Measurements from ENCODE around the gene FHIT. TPM values are rescaled to one million over a fixed set of nuclear protein-coding genes. Genes with fewer than 3 reads are reported as not detected.
A peak's percentile ranks its signal among the peaks of the same experiment; 100 is the strongest.

The FHIT gene
- total RNA-seq, 1 donor from 2014 or later = 22.6 TPM

DNA sequence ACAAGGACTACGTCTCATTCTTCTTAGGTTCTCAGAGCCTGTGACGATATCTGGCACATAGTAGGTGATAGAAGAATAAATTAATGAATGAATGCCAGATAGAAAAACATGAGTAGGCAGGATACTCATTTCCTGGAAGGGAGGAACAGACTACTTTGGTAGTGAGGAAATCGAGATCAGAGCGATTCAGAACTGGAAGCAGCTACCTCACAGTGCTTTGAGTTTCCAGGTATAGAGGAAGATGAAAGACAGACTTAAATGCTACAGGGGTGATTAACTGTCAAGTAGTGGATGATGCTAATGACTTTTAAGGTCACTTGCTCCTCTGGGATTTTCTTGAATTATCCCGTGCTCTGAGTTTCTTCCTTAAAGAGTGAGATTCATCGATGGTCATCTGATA is 1249.9 kb downstream of the FHIT start:
- peaks cover 15% of the 10 kb centered on the region for H3K9me3 Mint-ChIP-seq
- peaks cover 38% of the 10 kb centered on the region for H3K36me3 Mint-ChIP-seq (ENCODE audit: low read depth)
- peaks cover 54% of the 10 kb centered on the region for H3K4me1 Mint-ChIP-seq (ENCODE audit: low read depth)
- no peak overlapping the region for H3K27ac Mint-ChIP-seq
- no peak overlapping the region for H3K4me3 Mint-ChIP-seq
- H3K27me3 Mint-ChIP-seq (ENCODE audit: insufficient read depth) = no peaks in the 10 kb centered on the region
- no peak for DNase-seq (ENCODE audit: low spot score)
- intact Hi-C loops (cut with micrococcal nuclease) = no loop called here

- intact Hi-C loops (cut with micrococcal nuclease) = no loop called here
- DNase-seq (ENCODE audit: low spot score) = no peak
- Mint-ChIP-seq H3K9me3 (peaks cover 15% of the 10 kb centered on the region), H3K27ac (no peak overlapping the region), H3K27me3 (ENCODE audit: insufficient read depth) (no peaks in the 10 kb centered on the region), H3K4me3 (no peak overlapping the region), H3K4me1 (ENCODE audit: low read depth) (peaks cover 56% of the 10 kb centered on the region), H3K36me3 (ENCODE audit: low read depth) (peaks cover 38% of the 10 kb centered on the region)
Measured at GRCh38 chr3:60000311-60001105, 1250.7 kb downstream of the FHIT start.

GRCh38 chr3:59998058-59998457 is 1253.2 kb downstream of the FHIT start:
- Mint-ChIP-seq H3K27ac (no peak overlapping the region), H3K9me3 (peaks cover 9% of the 10 kb centered on the region), H3K36me3 (ENCODE audit: low read depth) (peaks cover 43% of the 10 kb centered on the region), H3K4me1 (ENCODE audit: low read depth) (peaks cover 58% of the 10 kb centered on the region), H3K27me3 (ENCODE audit: insufficient read depth) (no peaks in the 10 kb centered on the region), H3K4me3 (no peak overlapping the region)
- intact Hi-C loops (cut with micrococcal nuclease) = no loop called here
- no peak for DNase-seq (ENCODE audit: low spot score)

DNA sequence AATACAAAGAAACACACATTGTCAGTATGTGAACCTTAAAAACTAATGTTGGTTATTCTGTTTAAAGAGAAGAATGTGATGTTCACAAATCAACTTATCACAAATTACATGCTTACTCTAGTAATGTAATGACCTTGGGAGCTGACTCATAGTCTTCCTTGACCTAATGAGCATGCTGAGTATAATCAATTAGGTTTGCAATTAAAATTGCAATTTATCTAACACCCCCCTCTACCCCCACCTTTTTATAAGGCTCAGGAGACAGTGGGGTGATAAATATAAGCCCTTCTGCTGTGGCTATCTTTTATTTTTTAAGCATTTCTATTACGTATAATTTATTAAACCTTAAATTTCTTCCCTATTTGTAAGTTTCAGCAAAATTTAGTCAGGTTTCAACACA is 1253.7 kb downstream of the FHIT start:
- intact Hi-C loops (cut with micrococcal nuclease) = no loop called here
- peaks cover 63% of the 10 kb centered on the region for H3K4me1 Mint-ChIP-seq (ENCODE audit: low read depth)
- H3K4me3 Mint-ChIP-seq = no peak overlapping the region
- H3K27ac Mint-ChIP-seq = no peak overlapping the region
- H3K9me3 Mint-ChIP-seq = peaks cover 9% of the 10 kb centered on the region
- no peak for DNase-seq (ENCODE audit: low spot score)
- no peaks in the 10 kb centered on the region for H3K27me3 Mint-ChIP-seq (ENCODE audit: insufficient read depth)
- peaks cover 47% of the 10 kb centered on the region for H3K36me3 Mint-ChIP-seq (ENCODE audit: low read depth)

DNA sequence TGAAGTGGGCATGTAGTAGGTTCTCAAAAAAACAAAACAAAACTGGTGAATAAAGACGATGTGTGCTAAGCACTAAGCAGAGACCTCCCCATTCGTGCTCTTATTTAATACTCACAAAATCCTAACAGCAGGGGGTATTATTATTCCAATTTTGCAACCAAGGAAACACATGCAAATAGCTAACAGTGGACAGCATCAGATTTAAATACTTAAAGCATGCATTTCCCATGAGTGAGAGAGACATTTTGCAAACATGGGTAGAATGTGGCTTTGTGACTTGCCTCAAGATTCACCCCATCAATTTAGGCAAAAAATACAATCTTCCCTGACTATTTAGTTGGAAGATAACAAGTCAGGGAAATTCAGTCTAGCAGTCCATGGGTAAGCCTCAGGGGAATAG is 1255.2 kb downstream of the FHIT start:
- no peaks in the 10 kb centered on the region for H3K9me3 Mint-ChIP-seq
- peaks cover 50% of the 10 kb centered on the region for H3K36me3 Mint-ChIP-seq (ENCODE audit: low read depth)
- no peaks in the 10 kb centered on the region for H3K27me3 Mint-ChIP-seq (ENCODE audit: insufficient read depth)
- no peak for DNase-seq (ENCODE audit: low spot score)
- peak overlapping the region; percentile 7 for H3K4me3 Mint-ChIP-seq
- no peak overlapping the region for H3K27ac Mint-ChIP-seq
- peaks cover 61% of the 10 kb centered on the region for H3K4me1 Mint-ChIP-seq (ENCODE audit: low read depth)
- intact Hi-C loops (cut with micrococcal nuclease) = no loop called here

DNA sequence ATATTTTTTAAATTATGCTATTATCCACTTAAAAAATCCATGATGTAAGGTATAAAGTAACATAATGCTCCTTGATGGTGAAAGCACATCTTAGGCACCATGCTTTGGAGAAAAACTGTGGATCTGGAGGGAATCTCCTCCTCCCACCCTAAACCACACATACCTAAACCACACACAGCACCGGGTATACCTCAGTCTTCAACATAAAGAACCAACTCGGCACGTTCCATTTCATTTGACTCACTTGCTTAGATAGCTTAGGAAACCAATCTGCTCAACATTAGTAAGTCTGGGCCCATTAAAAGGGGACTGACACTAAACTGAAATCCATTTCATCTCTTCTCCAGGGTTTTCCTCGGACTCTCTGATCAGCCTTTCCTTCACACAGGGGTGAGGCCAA is 1255.7 kb downstream of the FHIT start:
- Mint-ChIP-seq H3K9me3 (no peaks in the 10 kb centered on the region), H3K36me3 (ENCODE audit: low read depth) (peaks cover 49% of the 10 kb centered on the region), H3K4me1 (ENCODE audit: low read depth) (peaks cover 56% of the 10 kb centered on the region), H3K4me3 (no peak overlapping the region), H3K27ac (peak overlapping the region; percentile 36), H3K27me3 (ENCODE audit: insufficient read depth) (no peaks in the 10 kb centered on the region)
- no peak for DNase-seq (ENCODE audit: low spot score)
- intact Hi-C loops (cut with micrococcal nuclease) = loop anchor here (1.0 to 2.0 kb wide), 2 partner anchors 15 to 22 kb away; no protein-coding TSS in a partner anchor

- Mint-ChIP-seq H3K27ac (no peak overlapping the region), H3K9me3 (no peaks in the 10 kb centered on the region), H3K4me3 (no peak overlapping the region), H3K4me1 (ENCODE audit: low read depth) (peaks cover 54% of the 10 kb centered on the region), H3K36me3 (ENCODE audit: low read depth) (peaks cover 47% of the 10 kb centered on the region), H3K27me3 (ENCODE audit: insufficient read depth) (no peaks in the 10 kb centered on the region)
- DNase-seq (ENCODE audit: low spot score) = no peak
- intact Hi-C loops (cut with micrococcal nuclease) = loop anchor here (1.0 to 2.0 kb wide), 2 partner anchors 16 to 22 kb away; no protein-coding TSS in a partner anchor
Measured at GRCh38 chr3:59994732-59995304, 1256.4 kb downstream of the FHIT start.

DNA sequence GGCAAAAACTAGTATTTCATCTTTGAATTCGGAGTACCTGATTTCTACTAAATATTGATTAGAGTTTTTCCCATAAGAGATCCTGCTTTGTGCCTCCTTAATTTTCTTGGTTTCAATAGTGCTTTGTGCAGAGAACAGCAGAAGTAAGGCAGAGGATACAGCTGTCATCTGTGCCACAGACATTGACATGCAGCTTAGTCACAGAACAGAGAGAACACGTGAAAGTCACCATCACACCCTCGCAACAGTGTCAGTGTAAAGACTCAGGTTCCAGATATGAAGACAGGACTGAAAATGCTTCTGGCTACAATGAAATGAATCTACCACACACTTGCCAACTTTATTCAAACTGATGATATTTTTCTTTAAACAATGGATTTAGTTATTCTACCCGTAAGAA is 1258.7 kb downstream of the FHIT start:
- DNase-seq (ENCODE audit: low spot score) = no peak
- intact Hi-C loops (cut with micrococcal nuclease) = no loop called here
- peaks cover 66% of the 10 kb centered on the region for H3K4me1 Mint-ChIP-seq (ENCODE audit: low read depth)
- no peaks in the 10 kb centered on the region for H3K9me3 Mint-ChIP-seq
- peaks cover 43% of the 10 kb centered on the region for H3K36me3 Mint-ChIP-seq (ENCODE audit: low read depth)
- peak overlapping the region; percentile 25 for H3K27ac Mint-ChIP-seq
- no peaks in the 10 kb centered on the region for H3K27me3 Mint-ChIP-seq (ENCODE audit: insufficient read depth)
- no peak overlapping the region for H3K4me3 Mint-ChIP-seq

DNA sequence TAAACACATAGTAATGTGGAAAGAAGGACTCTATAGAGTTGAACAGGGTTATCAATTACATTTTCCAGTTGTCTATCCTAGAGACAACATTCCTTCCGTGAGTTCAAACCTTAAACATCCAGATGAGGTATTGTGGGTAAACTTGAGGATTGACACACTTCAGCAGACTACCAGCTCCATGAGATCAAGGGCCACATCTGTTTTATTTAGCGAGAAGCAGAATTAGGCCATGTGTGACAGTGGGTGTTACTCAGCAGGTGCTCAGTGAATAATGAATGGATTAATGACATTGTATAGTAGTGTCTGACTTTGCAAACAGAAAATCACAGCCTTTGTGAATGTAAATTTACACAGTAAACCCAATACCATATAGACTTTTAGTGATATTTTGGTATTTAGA is 1260.3 kb downstream of the FHIT start:
- no peak overlapping the region for H3K4me3 Mint-ChIP-seq
- no peaks in the 10 kb centered on the region for H3K9me3 Mint-ChIP-seq
- DNase-seq (ENCODE audit: low spot score) = no peak
- H3K27ac Mint-ChIP-seq = no peak overlapping the region
- peaks cover 42% of the 10 kb centered on the region for H3K36me3 Mint-ChIP-seq (ENCODE audit: low read depth)
- intact Hi-C loops (cut with micrococcal nuclease) = no loop called here
- peaks cover 53% of the 10 kb centered on the region for H3K4me1 Mint-ChIP-seq (ENCODE audit: low read depth)
- no peaks in the 10 kb centered on the region for H3K27me3 Mint-ChIP-seq (ENCODE audit: insufficient read depth)

DNA sequence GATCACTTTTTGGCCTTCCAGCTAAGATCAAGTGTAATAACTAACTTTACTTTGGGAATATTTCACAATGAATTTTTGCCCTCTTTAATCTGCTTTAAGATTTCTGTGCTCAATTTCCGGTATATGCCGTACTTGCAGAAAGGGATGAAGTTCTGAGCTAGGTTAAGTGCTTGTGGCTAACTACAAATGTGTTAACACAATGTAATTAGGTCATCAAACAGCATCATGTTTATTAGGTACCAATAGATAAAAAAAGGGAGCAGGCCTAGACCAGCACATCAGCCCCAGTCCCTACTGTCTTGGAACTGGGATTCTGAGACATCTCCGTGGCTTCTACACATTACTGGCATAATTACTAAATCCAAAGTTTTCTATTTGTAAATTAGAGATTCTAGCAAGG is 1268.7 kb downstream of the FHIT start:
- peaks cover 48% of the 10 kb centered on the region for H3K4me1 Mint-ChIP-seq (ENCODE audit: low read depth)
- DNase-seq (ENCODE audit: low spot score) = no peak
- no peaks in the 10 kb centered on the region for H3K27me3 Mint-ChIP-seq (ENCODE audit: insufficient read depth)
- no peak overlapping the region for H3K4me3 Mint-ChIP-seq
- intact Hi-C loops (cut with micrococcal nuclease) = no loop called here
- peaks cover 35% of the 10 kb centered on the region for H3K36me3 Mint-ChIP-seq (ENCODE audit: low read depth)
- peaks cover 8% of the 10 kb centered on the region for H3K9me3 Mint-ChIP-seq
- no peak overlapping the region for H3K27ac Mint-ChIP-seq

DNA sequence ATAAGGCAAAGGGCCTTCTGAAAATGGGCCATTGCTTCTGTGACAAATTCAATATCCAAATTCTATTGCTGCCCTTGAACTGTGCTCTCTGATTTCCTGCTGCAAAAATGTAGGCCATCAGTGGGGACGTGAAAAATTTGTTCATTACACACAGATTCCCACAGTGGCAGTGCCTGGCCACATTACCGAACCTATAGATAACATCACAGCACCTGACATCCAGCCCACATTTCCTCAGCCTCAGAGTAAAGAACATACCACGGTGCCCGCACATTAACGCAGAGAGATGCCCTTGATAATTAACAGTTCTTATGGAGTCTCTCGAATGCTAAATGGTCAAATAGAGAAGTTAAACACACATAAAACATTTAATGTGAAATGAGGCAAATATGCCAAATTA is 1269.9 kb downstream of the FHIT start:
- peaks cover 11% of the 10 kb centered on the region for H3K9me3 Mint-ChIP-seq
- peaks cover 38% of the 10 kb centered on the region for H3K36me3 Mint-ChIP-seq (ENCODE audit: low read depth)
- intact Hi-C loops (cut with micrococcal nuclease) = no loop called here
- peaks cover 51% of the 10 kb centered on the region for H3K4me1 Mint-ChIP-seq (ENCODE audit: low read depth)
- H3K27me3 Mint-ChIP-seq (ENCODE audit: insufficient read depth) = no peaks in the 10 kb centered on the region
- H3K27ac Mint-ChIP-seq = peak overlapping the region; percentile 45
- DNase-seq (ENCODE audit: low spot score) = no peak
- peak overlapping the region; percentile 1 for H3K4me3 Mint-ChIP-seq

DNA sequence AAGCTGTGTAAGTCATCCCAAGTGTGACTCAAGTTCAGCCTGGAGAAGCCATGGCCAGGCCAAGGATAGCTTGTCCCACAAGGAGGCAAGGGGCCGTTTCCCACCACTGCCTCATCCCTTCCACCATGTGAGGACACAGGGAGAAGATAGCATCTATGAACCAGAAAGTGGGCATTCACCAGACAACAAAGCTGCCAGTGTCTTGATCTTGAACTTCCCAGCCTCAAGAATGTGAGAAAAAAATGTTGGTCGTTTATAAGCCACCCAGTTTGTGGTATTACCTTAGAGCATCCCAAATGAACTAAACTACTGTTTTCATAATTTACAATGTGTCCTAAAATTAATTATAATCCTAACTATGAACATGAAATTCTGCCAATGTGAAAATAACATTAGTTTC is 1270.7 kb downstream of the FHIT start:
- H3K27me3 Mint-ChIP-seq (ENCODE audit: insufficient read depth) = no peaks in the 10 kb centered on the region
- H3K4me3 Mint-ChIP-seq = no peak overlapping the region
- no peak for DNase-seq (ENCODE audit: low spot score)
- intact Hi-C loops (cut with micrococcal nuclease) = no loop called here
- peaks cover 49% of the 10 kb centered on the region for H3K4me1 Mint-ChIP-seq (ENCODE audit: low read depth)
- peaks cover 15% of the 10 kb centered on the region for H3K9me3 Mint-ChIP-seq
- peak overlapping the region; percentile 93 for H3K27ac Mint-ChIP-seq
- peaks cover 38% of the 10 kb centered on the region for H3K36me3 Mint-ChIP-seq (ENCODE audit: low read depth)

GRCh38 chr3:59979542-59979941 is 1271.7 kb downstream of the FHIT start:
- H3K27ac Mint-ChIP-seq = peak overlapping the region; percentile 93
- H3K36me3 Mint-ChIP-seq (ENCODE audit: low read depth) = peaks cover 40% of the 10 kb centered on the region
- intact Hi-C loops (cut with micrococcal nuclease) = loop anchor here (1.0 to 2.0 kb wide), 13 partner anchors 23 to 767 kb away; no protein-coding TSS in a partner anchor
- H3K4me1 Mint-ChIP-seq (ENCODE audit: low read depth) = peaks cover 48% of the 10 kb centered on the region
- H3K9me3 Mint-ChIP-seq = peaks cover 14% of the 10 kb centered on the region
- peak overlapping the region; percentile 64 for H3K4me3 Mint-ChIP-seq
- DNase-seq (ENCODE audit: low spot score) = no peak
- no peaks in the 10 kb centered on the region for H3K27me3 Mint-ChIP-seq (ENCODE audit: insufficient read depth)
